Testis (tissue), 3 donors: ENCODE data around the gene ATXN7L1. TPM values are rescaled to one million over a fixed set of nuclear protein-coding genes. Genes with fewer than 3 reads are reported as not detected.

Experiments used
- DNase-seq: peaks from one replicate; pipeline ENCODE4 v3.0.0-alpha.2; 2019
- H3K27ac ChIP-seq, 2 donors: fragments of 200-600 bp; sonication (generic); one replicate each; pipeline ENCODE4 v1.5.1; 2019
- H3K27me3 ChIP-seq: fragments of 200-600 bp; sonication (generic); one replicate; pipeline ENCODE4 v1.5.1; 2019
- H3K36me3 ChIP-seq: fragments of 200-600 bp; sonication (generic); one replicate; pipeline ENCODE4 v1.5.1; 2017; ENCODE audit warnings: low read depth; ENCODE audit errors: missing control alignments
- H3K4me1 ChIP-seq: fragments of 200-600 bp; sonication (generic); one replicate; pipeline ENCODE4 v1.5.1; 2019
- H3K4me3 ChIP-seq, 2 donors: fragments of 200-600 bp; sonication (generic); one replicate each; pipeline ENCODE4 v1.5.1; 2017 to 2019
- H3K9me3 ChIP-seq: fragments of 200-600 bp; sonication (generic); one replicate; pipeline ENCODE4 v1.5.1; 2017
- CTCF ChIP-seq, 3 experiments: fragments of 450-650 bp in 2 of 3; fragments of 200-600 bp in 1 of 3; sonication (generic) in 1 of 3; IDR thresholded peaks; one replicate each; pipeline ENCODE4 v1.5.1; 2016 to 2019; ENCODE audit warnings: antibody characterized with exemption in 3 of 3, mild to moderate bottlenecking in 2 of 3, moderate library complexity in 1 of 3
- POLR2A ChIP-seq: fragments of 450-650 bp; IDR thresholded peaks from one replicate; pipeline ENCODE4 v1.6.1; 2017; ENCODE audit warnings: antibody characterized with exemption, mild to moderate bottlenecking, moderate library complexity
- WGBS, 2 donors: methylation state at CpG; one replicate each; pipeline ENCODE4 v1.1.5; 2018; 5-methylcytosine and 5-hydroxymethylcytosine counted together
- intact Hi-C: fragments of 100-400 bp; cut with DNase I; formaldehyde crosslinking; loops from one replicate; pipeline ENCODE4 v1.15.1; 2023; ENCODE audit warnings: low total_unique reads
- polyA plus RNA-seq: library from polyadenylated mRNA; stranded (reverse); fragments of 350-450 nt; fragmentation: Illumina TruSeq; extraction: RNeasy Lipid Tissue Mini Kit (QIAGEN cat#74804); gene quantifications from one replicate; pipeline ENCODE4 v1.2.3, GENCODE V29; 2014; ENCODE audit warnings: low read depth, low replicate concordance; ENCODE audit not compliant: insufficient read depth
- total RNA-seq, 2 donors: library from RNA; depleted of rRNA; stranded (reverse); fragments of >200 nt; gene quantifications; one replicate each; pipeline ENCODE4 v1.2.3, GENCODE V29; 2016

ATXN7L1 gene
- total and polyA plus RNA-seq, 3 donors from 2014 or later: 35.7 to 61.7 (median 35.9) TPM

- Histone ChIP-seq H3K27me3 (no peaks in the 10 kb centered on the region), H3K27ac (no peak overlapping the region), H3K4me3 (no peak overlapping the region), H3K36me3 (no peaks in the 10 kb centered on the region), H3K4me1 (no peaks in the 10 kb centered on the region), H3K9me3 (no peaks in the 10 kb centered on the region)
- 95 to 97% methylated on average over 4 of the region's 4 CpGs for WGBS, 2 donors
- intact Hi-C loops: no loop called here
- TF ChIP-seq POLR2A: no peak
- TF ChIP-seq CTCF (IDR thresholded peaks at IDR 0.05): no peak
- no peak for DNase-seq
Measured at GRCh38 chr7:105807448-105807762, 69.0 kb downstream of the ATXN7L1 start.

GRCh38 chr7:105806592-105807447 is 69.6 kb downstream of the ATXN7L1 start:
- Histone ChIP-seq H3K27ac (no peak overlapping the region), H3K9me3 (no peaks in the 10 kb centered on the region), H3K36me3 (no peaks in the 10 kb centered on the region), H3K4me3 (no peak overlapping the region), H3K27me3 (no peaks in the 10 kb centered on the region), H3K4me1 (no peaks in the 10 kb centered on the region)
- intact Hi-C loops: no loop called here
- 75 to 77% methylated on average over 5 of the region's 5 CpGs for WGBS, 2 donors
- no peak for DNase-seq
- TF ChIP-seq POLR2A (no peak), CTCF (IDR thresholded peaks at IDR 0.05) (no peak)

- TF ChIP-seq POLR2A (no peak), CTCF (IDR thresholded peaks at IDR 0.05) (no peak)
- Histone ChIP-seq H3K9me3 (no peaks in the 10 kb centered on the region), H3K36me3 (no peaks in the 10 kb centered on the region), H3K4me3 (no peak overlapping the region), H3K27ac (no peak overlapping the region), H3K4me1 (no peaks in the 10 kb centered on the region), H3K27me3 (no peaks in the 10 kb centered on the region)
- 72 to 80% methylated on average over 11 of the region's 11 CpGs for WGBS, 2 donors
- DNase-seq: no peak
- intact Hi-C loops: no loop called here
Measured at GRCh38 chr7:105805447-105806019, 70.9 kb downstream of the ATXN7L1 start.

GRCh38 chr7:105803429-105803736 is 73.0 kb downstream of the ATXN7L1 start:
- no peak for DNase-seq
- no peaks in the 10 kb centered on the region for H3K36me3 ChIP-seq
- H3K4me1 ChIP-seq: no peaks in the 10 kb centered on the region
- H3K27ac ChIP-seq: no peak overlapping the region
- WGBS, 2 donors: 81 to 83% methylated on average over 2 of the region's 2 CpGs
- no peak overlapping the region for H3K4me3 ChIP-seq
- TF ChIP-seq POLR2A (no peak), CTCF (IDR thresholded peaks at IDR 0.05) (no peak)
- H3K27me3 ChIP-seq: no peaks in the 10 kb centered on the region
- intact Hi-C loops: no loop called here
- no peaks in the 10 kb centered on the region for H3K9me3 ChIP-seq
